Effector memory CD4-positive, alpha-beta T cell (primary cell): ENCODE measurements around the gene IFIH1.

Experiments used
- DNase-seq, 3 donors: peaks; one replicate each; pipeline ENCODE4 v3.0.0-alpha.2; 2020
- H3K27ac ChIP-seq: 2 replicates; pipeline ENCODE4 v1.7.0; 2013; ENCODE audit warnings: mild to moderate bottlenecking, low read length, moderate library complexity; ENCODE audit not compliant: insufficient read depth, poor library complexity, severe bottlenecking
- H3K27me3 ChIP-seq: replicated peaks from 2 replicates; pipeline ENCODE4 v1.7.0; 2013; ENCODE audit warnings: mild to moderate bottlenecking, low read length; ENCODE audit not compliant: insufficient read depth, control insufficient read depth, poor library complexity, severe bottlenecking
- H3K36me3 ChIP-seq: 2 replicates; pipeline ENCODE4 v1.7.0; 2013; ENCODE audit warnings: mild to moderate bottlenecking, low read length, moderate library complexity; ENCODE audit not compliant: control insufficient read depth, insufficient read depth
- H3K4me1 ChIP-seq: 2 replicates; pipeline ENCODE4 v1.7.0; 2013; ENCODE audit warnings: low read length, mild to moderate bottlenecking; ENCODE audit not compliant: control insufficient read depth, insufficient read depth, poor library complexity, severe bottlenecking
- H3K4me3 ChIP-seq: 2 replicates; pipeline ENCODE4 v1.7.0; 2013; ENCODE audit warnings: low read length, low read depth, mild to moderate bottlenecking; ENCODE audit not compliant: insufficient read depth, poor library complexity, severe bottlenecking
- H3K9me3 ChIP-seq: 2 replicates; pipeline ENCODE4 v1.7.0; 2013; ENCODE audit warnings: mild to moderate bottlenecking, low read length, moderate library complexity; ENCODE audit not compliant: control insufficient read depth

IFIH1 gene

DNA sequence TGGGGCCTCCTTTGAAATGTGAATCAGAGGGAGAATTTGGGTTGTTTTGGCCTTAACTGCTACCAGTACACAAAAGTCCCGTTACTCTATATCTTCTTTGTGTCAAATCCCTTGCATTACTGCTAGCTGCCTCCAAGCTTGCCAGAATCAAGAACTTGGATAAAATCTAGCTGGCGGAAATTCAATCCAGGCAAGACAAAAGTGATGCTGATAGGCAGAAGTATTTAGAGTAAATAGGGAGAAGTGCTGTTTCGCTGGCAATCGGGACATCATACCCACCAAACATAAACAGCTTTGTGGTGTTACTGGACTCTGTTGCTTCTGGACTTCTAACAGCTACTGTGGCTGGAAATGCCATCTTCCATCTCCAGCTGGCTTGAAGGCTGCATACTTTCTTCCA lies 2.5 kb downstream of the IFIH1 start:
- Histone ChIP-seq H3K9me3 (no peaks in the 10 kb centered on the region), H3K27ac (no peak overlapping the region), H3K4me3 (peak overlapping the region; percentile 10), H3K27me3 (no peaks in the 10 kb centered on the region), H3K36me3 (no peaks in the 10 kb centered on the region), H3K4me1 (peaks cover 27% of the 10 kb centered on the region)
- DNase-seq: no peak

GRCh38 chr2:162312853-162313252 lies 5.6 kb downstream of the IFIH1 start:
- H3K4me3 ChIP-seq: no peak overlapping the region
- DNase-seq: no peak
- H3K9me3 ChIP-seq: no peaks in the 10 kb centered on the region
- H3K27me3 ChIP-seq: no peaks in the 10 kb centered on the region
- peaks cover 26% of the 10 kb centered on the region for H3K4me1 ChIP-seq
- H3K36me3 ChIP-seq: peaks cover 4% of the 10 kb centered on the region
- H3K27ac ChIP-seq: no peak overlapping the region

- Histone ChIP-seq H3K27me3 (no peaks in the 10 kb centered on the region), H3K9me3 (no peaks in the 10 kb centered on the region), H3K4me1 (peaks cover 8% of the 10 kb centered on the region), H3K27ac (no peak overlapping the region), H3K36me3 (peaks cover 4% of the 10 kb centered on the region), H3K4me3 (no peak overlapping the region)
- DNase-seq: no peak
Observed at GRCh38 chr2:162308747-162309503, 9.6 kb downstream of the IFIH1 start.

- Histone ChIP-seq H3K4me3 (no peak overlapping the region), H3K27ac (no peak overlapping the region), H3K27me3 (no peaks in the 10 kb centered on the region), H3K36me3 (peaks cover 4% of the 10 kb centered on the region), H3K4me1 (peaks cover 2% of the 10 kb centered on the region), H3K9me3 (no peaks in the 10 kb centered on the region)
- no peak for DNase-seq
Observed at GRCh38 chr2:162305901-162306300, 12.6 kb downstream of the IFIH1 start.

GRCh38 chr2:162301877-162302276 lies 16.6 kb downstream of the IFIH1 start:
- Histone ChIP-seq H3K27me3 (no peaks in the 10 kb centered on the region), H3K4me3 (no peak overlapping the region), H3K27ac (no peak overlapping the region), H3K4me1 (no peaks in the 10 kb centered on the region), H3K36me3 (peaks cover 6% of the 10 kb centered on the region), H3K9me3 (no peaks in the 10 kb centered on the region)
- no peak for DNase-seq

DNA sequence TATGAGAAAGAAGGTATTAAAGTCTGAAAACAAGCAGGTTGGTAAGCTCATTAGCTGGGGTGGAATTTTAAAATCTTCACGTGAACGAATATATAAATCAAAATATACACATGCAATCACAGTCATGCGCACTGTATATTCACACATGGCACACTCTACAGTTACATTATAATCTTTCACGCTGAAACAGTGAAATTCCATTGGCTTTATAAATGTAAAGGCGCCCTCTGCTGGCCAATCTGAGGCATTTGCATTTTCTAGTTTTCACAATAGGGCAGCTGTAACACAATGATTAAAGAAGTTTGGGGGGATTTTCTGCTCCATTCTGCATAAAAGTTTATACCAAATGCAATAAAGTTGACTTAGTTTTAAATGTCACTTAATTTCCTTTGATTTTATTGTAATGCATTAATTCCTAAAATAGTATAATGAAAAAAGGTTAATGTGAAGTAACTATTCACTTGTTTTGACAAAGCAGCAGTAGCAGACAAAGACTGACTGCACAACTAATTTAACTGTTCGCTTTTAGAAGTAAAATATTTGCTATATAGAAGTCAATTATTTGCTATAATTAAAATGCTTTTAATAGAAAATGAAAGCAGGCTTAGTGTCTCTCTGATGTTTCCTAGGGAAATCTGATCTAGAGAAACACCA lies 17.2 kb downstream of the IFIH1 start:
- H3K4me1 ChIP-seq: no peaks in the 10 kb centered on the region
- H3K27ac ChIP-seq: no peak overlapping the region
- peak in 2 of 3 donors; percentile 5 to 45 for DNase-seq
- H3K9me3 ChIP-seq: no peaks in the 10 kb centered on the region
- H3K36me3 ChIP-seq: peaks cover 6% of the 10 kb centered on the region
- H3K4me3 ChIP-seq: no peak overlapping the region
- H3K27me3 ChIP-seq: no peaks in the 10 kb centered on the region

- DNase-seq: no peak
- H3K27ac ChIP-seq: no peak overlapping the region
- peaks cover 6% of the 10 kb centered on the region for H3K36me3 ChIP-seq
- H3K9me3 ChIP-seq: no peaks in the 10 kb centered on the region
- no peaks in the 10 kb centered on the region for H3K4me1 ChIP-seq
- no peaks in the 10 kb centered on the region for H3K27me3 ChIP-seq
- no peak overlapping the region for H3K4me3 ChIP-seq
Observed at GRCh38 chr2:162300266-162300665, 18.2 kb downstream of the IFIH1 start.

DNA sequence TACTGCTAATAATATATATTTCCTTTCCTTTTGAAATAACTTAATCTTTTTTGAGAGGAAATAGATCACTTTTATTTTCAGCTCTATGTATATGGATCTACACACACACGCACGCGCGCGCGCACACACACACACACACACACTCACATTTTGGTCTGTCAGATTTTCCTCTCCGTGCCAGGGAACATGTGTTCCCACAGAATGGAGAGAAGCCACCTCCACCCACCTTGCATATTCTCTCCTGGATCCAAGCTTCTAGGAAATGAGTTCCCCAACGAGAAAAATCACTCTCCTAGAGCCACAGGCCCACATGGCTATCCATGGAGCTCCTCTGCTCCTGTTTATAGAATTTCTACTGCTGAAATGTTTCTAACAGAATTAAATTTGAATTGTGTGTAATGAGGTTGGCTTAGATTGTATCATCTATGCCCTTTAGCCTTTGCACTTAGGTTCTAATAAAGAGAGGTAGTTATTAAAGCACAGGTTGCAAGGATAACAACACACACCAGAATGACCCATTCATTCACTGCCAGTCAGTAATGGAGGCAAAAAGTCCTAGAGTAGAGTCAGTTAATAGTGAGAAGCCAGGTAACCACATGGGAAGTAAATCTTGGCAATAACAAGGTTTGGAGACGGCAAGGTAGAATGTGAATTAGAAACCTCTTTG lies 19.7 kb downstream of the IFIH1 start:
- Histone ChIP-seq H3K9me3 (no peaks in the 10 kb centered on the region), H3K27ac (no peak overlapping the region), H3K4me1 (no peaks in the 10 kb centered on the region), H3K36me3 (peaks cover 6% of the 10 kb centered on the region), H3K27me3 (no peaks in the 10 kb centered on the region), H3K4me3 (no peak overlapping the region)
- no peak for DNase-seq

DNA sequence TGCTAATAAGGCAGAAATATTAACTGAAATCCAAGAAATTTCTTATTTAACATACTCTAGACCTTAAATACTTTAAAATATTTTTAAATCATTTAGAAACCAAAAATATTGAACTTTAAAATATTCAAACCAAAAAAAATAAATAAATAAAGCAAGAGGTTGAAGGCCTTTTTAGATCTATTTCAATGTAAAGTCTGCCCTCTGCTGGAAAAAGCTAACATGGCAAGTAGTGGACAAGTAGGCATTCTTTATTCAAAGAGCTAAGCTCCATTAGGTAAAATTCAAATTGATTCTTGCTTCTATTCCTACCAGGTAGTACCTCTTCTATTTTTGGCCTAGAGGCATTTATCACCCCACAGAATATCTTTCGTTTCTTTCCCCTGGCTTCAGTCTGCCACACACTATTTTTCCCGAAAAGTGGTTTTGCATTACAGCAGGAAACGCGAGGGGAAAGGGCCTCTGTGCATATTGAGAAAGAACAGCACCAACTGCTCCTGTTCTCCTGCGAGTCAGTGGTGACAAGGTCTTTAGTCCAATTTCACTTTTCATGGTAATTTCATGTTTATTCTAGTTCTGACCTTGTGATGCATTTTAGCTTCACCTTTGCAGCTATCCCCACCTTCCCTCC lies 20.4 kb downstream of the IFIH1 start:
- Histone ChIP-seq H3K9me3 (no peaks in the 10 kb centered on the region), H3K36me3 (peaks cover 6% of the 10 kb centered on the region), H3K4me1 (no peaks in the 10 kb centered on the region), H3K27ac (no peak overlapping the region), H3K4me3 (no peak overlapping the region), H3K27me3 (no peaks in the 10 kb centered on the region)
- DNase-seq: peak in 1 of 3 donors; percentile 41

- no peak overlapping the region for H3K27ac ChIP-seq
- DNase-seq: no peak
- no peaks in the 10 kb centered on the region for H3K4me1 ChIP-seq
- H3K27me3 ChIP-seq: no peaks in the 10 kb centered on the region
- H3K9me3 ChIP-seq: no peaks in the 10 kb centered on the region
- no peak overlapping the region for H3K4me3 ChIP-seq
- peaks cover 11% of the 10 kb centered on the region for H3K36me3 ChIP-seq
Observed at GRCh38 chr2:162295009-162295408, 23.5 kb downstream of the IFIH1 start.
